GM12873 (cell line): Measurements from ENCODE around the gene TCERG1L.

Experiments used
- CTCF ChIP-seq: IDR thresholded peaks from 2 replicates; pipeline ENCODE4 v1.5.1; 2012; ENCODE audit warnings: low read depth, mild to moderate bottlenecking, moderate library complexity, low read length, control low read depth; ENCODE audit not compliant: insufficient read depth; ENCODE audit errors: missing control alignments

TCERG1L gene

GRCh38 chr10:131088619-131089018 lies 222.9 kb downstream of the TCERG1L start:
- no peak for TF ChIP-seq CTCF

- TF ChIP-seq CTCF, result no peak
Measured at GRCh38 chr10:131087464-131088215, 223.9 kb downstream of the TCERG1L start.

- TF ChIP-seq CTCF, result no peak
Measured at GRCh38 chr10:131086511-131086910, 225.0 kb downstream of the TCERG1L start.

GRCh38 chr10:131086094-131086493 lies 225.4 kb downstream of the TCERG1L start:
- TF ChIP-seq CTCF, result no peak

GRCh38 chr10:131085091-131085860 lies 226.2 kb downstream of the TCERG1L start:
- TF ChIP-seq CTCF, result no peak

GRCh38 chr10:131084791-131085090 lies 226.8 kb downstream of the TCERG1L start:
- TF ChIP-seq CTCF, result no peak

GRCh38 chr10:131083915-131084790 lies 227.4 kb downstream of the TCERG1L start:
- TF ChIP-seq CTCF, result no peak
